Measurements from ENCODE around the gene ACSBG1. TPM values are rescaled to one million over a fixed set of nuclear protein-coding genes. Genes with fewer than 3 reads are reported as not detected.
A peak's percentile ranks its signal among the peaks of the same experiment; 100 is the strongest.

ACSBG1 gene
- total RNA-seq, 1 donor from 2014 or later: 0.13 TPM

- H3K9me3 Mint-ChIP-seq (ENCODE audit: unreplicated experiment): no peaks in the 10 kb centered on the region
- H3K27ac Mint-ChIP-seq (ENCODE audit: unreplicated experiment): no peak overlapping the region
- H3K36me3 Mint-ChIP-seq (ENCODE audit: low read depth, unreplicated experiment): no peaks in the 10 kb centered on the region
- H3K4me3 Mint-ChIP-seq (ENCODE audit: unreplicated experiment): peak overlapping the region; percentile 37
- H3K4me1 Mint-ChIP-seq (ENCODE audit: unreplicated experiment): peaks cover 2% of the 10 kb centered on the region
- no peak for TF ChIP-seq CTCF (IDR thresholded peaks at IDR 0.05; ENCODE audit: unreplicated experiment)
- peaks cover 7% of the 10 kb centered on the region for H3K27me3 Mint-ChIP-seq (ENCODE audit: unreplicated experiment)
- no peak for DNase-seq (ENCODE audit: low spot score)
These were observed 31.4 kb upstream of the ACSBG1 start for GRCh38 chr15:78265752-78266224.

GRCh38 chr15:78265137-78265460 lies 30.7 kb upstream of the ACSBG1 start:
- peaks cover 5% of the 10 kb centered on the region for H3K27me3 Mint-ChIP-seq (ENCODE audit: unreplicated experiment)

GRCh38 chr15:78264304-78265136 lies 30.2 kb upstream of the ACSBG1 start, which contains the start of gene DNAJA4:
TSS of gene DNAJA4 (plus strand) at chr15:78264562. CDS start at chr15:78264764, 202 bp downstream.
- no peaks in the 10 kb centered on the region for H3K9me3 Mint-ChIP-seq (ENCODE audit: unreplicated experiment)
- H3K36me3 Mint-ChIP-seq (ENCODE audit: low read depth, unreplicated experiment): no peaks in the 10 kb centered on the region
- DNase-seq (ENCODE audit: low spot score): peak; percentile 51
- peaks cover 2% of the 10 kb centered on the region for H3K4me1 Mint-ChIP-seq (ENCODE audit: unreplicated experiment)
- peaks cover 5% of the 10 kb centered on the region for H3K27me3 Mint-ChIP-seq (ENCODE audit: unreplicated experiment)
- H3K4me3 Mint-ChIP-seq (ENCODE audit: unreplicated experiment): no peak within 1 kb of the TSS
- TF ChIP-seq CTCF (IDR thresholded peaks at IDR 0.05; ENCODE audit: unreplicated experiment): no peak
- no peak within 1 kb of the TSS for H3K27ac Mint-ChIP-seq (ENCODE audit: unreplicated experiment)

More at GRCh38 chr15:78265137-78265460, 30.7 kb upstream of the ACSBG1 start:
- Mint-ChIP-seq H3K36me3 (ENCODE audit: low read depth, unreplicated experiment) (no peaks in the 10 kb centered on the region), H3K4me1 (ENCODE audit: unreplicated experiment) (peaks cover 2% of the 10 kb centered on the region), H3K4me3 (ENCODE audit: unreplicated experiment) (no peak overlapping the region), H3K27ac (ENCODE audit: unreplicated experiment) (no peak overlapping the region), H3K9me3 (ENCODE audit: unreplicated experiment) (no peaks in the 10 kb centered on the region)
- TF ChIP-seq CTCF (IDR thresholded peaks at IDR 0.05; ENCODE audit: unreplicated experiment): no peak
- DNase-seq (ENCODE audit: low spot score): no peak

- no peak overlapping the region for H3K27ac Mint-ChIP-seq (ENCODE audit: unreplicated experiment)
- H3K4me1 Mint-ChIP-seq (ENCODE audit: unreplicated experiment): peaks cover 2% of the 10 kb centered on the region
- TF ChIP-seq CTCF (IDR thresholded peaks at IDR 0.05; ENCODE audit: unreplicated experiment): no peak
- no peak overlapping the region for H3K4me3 Mint-ChIP-seq (ENCODE audit: unreplicated experiment)
- H3K36me3 Mint-ChIP-seq (ENCODE audit: low read depth, unreplicated experiment): no peaks in the 10 kb centered on the region
- DNase-seq (ENCODE audit: low spot score): no peak
- H3K9me3 Mint-ChIP-seq (ENCODE audit: unreplicated experiment): no peaks in the 10 kb centered on the region
- H3K27me3 Mint-ChIP-seq (ENCODE audit: unreplicated experiment): peaks cover 5% of the 10 kb centered on the region
These were observed 29.5 kb upstream of the ACSBG1 start for GRCh38 chr15:78263907-78264303.

GRCh38 chr15:78263351-78263781 lies 29.0 kb upstream of the ACSBG1 start:
- Mint-ChIP-seq H3K27ac (ENCODE audit: unreplicated experiment) (no peak overlapping the region), H3K4me1 (ENCODE audit: unreplicated experiment) (peaks cover 2% of the 10 kb centered on the region), H3K9me3 (ENCODE audit: unreplicated experiment) (no peaks in the 10 kb centered on the region), H3K4me3 (ENCODE audit: unreplicated experiment) (no peak overlapping the region), H3K27me3 (ENCODE audit: unreplicated experiment) (peaks cover 5% of the 10 kb centered on the region), H3K36me3 (ENCODE audit: low read depth, unreplicated experiment) (no peaks in the 10 kb centered on the region)
- no peak for DNase-seq (ENCODE audit: low spot score)
- no peak for TF ChIP-seq CTCF (IDR thresholded peaks at IDR 0.05; ENCODE audit: unreplicated experiment)

All from endothelial cell (in vitro differentiated cells).